ENCODE results near the gene TRIP12.
"Not testable (repeated sequence)": the region's sequence is repeated elsewhere in the genome, so short reads cannot be mapped to it uniquely, and the experiment has no call there.

TRIP12 gene

DNA sequence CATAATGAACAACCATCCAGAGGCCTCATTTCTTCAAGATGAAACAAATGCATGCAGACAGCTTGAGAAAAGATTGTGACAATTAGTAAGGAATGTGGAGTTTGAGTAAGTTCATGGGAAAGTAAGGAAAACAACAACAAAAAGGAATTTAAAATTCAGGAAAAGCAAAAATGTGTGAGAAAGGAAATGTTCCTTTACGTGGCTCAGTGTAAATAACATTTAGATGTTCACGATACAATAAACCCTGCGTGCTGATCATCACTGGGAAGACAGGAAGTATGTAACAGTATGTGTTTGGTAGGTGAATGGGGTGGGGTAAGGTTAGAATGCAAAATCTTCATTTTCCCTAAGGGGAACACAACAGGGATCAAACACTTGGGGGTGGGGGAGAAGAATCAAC, 72.7 kb downstream of the TRIP12 start:
- no peak overlapping the region for H3K4me3 ChIP-seq (ENCODE audit: low read depth, low read length)
- TF ChIP-seq, protein P1, sequence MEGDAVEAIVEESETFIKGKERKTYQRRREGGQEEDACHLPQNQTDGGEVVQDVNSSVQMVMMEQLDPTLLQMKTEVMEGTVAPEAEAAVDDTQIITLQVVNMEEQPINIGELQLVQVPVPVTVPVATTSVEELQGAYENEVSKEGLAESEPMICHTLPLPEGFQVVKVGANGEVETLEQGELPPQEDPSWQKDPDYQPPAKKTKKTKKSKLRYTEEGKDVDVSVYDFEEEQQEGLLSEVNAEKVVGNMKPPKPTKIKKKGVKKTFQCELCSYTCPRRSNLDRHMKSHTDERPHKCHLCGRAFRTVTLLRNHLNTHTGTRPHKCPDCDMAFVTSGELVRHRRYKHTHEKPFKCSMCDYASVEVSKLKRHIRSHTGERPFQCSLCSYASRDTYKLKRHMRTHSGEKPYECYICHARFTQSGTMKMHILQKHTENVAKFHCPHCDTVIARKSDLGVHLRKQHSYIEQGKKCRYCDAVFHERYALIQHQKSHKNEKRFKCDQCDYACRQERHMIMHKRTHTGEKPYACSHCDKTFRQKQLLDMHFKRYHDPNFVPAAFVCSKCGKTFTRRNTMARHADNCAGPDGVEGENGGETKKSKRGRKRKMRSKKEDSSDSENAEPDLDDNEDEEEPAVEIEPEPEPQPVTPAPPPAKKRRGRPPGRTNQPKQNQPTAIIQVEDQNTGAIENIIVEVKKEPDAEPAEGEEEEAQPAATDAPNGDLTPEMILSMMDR (IDR thresholded peaks at IDR 0.05; ENCODE audit: low read depth, low read length) = no peak

DNA sequence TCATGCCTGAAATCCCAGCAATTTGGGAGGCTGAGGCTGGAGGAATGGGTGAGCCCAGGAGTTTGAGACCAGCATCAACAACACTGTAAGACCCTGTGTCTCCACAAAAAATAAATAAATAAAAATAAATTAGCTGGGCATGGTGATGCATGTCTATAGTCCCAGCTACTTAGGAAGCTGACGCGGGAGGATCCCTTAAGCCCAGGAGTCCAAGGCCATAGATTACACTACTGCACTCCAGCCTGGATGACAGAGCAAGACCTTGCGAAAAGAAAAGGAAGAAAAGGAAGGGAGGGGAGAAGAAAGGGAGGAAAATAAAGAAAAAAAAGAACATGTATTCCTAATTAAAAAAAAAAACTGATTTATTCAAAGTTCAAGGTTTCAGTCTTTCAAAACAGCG, 78.2 kb downstream of the TRIP12 start:
- TF ChIP-seq, protein P1 (IDR thresholded peaks at IDR 0.05; ENCODE audit: low read depth, low read length) = no peak
- H3K4me3 ChIP-seq (ENCODE audit: low read depth, low read length) = no peak overlapping the region

DNA sequence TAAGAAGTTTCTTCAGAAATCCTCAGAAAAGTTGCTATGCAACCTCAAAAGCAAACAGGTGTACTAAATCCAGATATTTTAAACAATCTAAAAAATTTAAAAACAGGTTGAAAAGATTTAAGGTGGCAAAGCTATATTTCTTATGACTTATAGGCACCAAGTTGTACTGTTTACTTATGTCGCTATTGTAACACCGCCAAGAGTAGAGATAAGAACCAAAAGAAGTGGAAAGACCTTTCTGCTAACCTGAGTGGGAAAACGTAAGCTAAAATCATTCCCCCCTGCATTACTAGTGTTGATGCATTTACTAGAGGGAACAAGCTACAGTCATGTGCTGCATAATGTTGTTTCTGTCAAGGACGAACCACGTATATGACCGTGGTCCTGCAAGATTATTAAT, 83.1 kb downstream of the TRIP12 start:
- TF ChIP-seq, protein P1 (IDR thresholded peaks at IDR 0.05; ENCODE audit: low read depth, low read length) = no peak
- H3K4me3 ChIP-seq (ENCODE audit: low read depth, low read length) = no peak overlapping the region

DNA sequence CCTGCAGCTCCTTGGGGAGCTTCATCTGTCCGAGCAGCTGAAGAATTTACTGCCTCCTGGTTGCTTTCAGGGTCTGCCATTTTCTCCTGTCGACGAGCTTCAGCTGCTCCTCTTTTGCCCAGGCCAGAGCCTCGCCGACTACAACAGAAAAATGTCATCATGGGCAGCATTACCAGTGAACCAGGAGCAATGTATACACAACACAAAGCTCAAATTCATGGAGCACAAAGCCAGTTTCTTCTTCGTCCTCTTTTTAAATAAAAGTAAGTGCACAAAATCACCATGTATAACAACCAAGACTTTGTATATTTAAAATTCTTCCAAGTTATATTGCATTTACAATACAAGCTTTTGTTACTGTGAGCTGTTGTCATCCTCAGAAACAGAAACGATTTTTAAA, 85.0 kb downstream of the TRIP12 start:
- H3K4me3 ChIP-seq (ENCODE audit: low read depth, low read length) = no peak overlapping the region
- TF ChIP-seq, protein P1 (IDR thresholded peaks at IDR 0.05; ENCODE audit: low read depth, low read length) = no peak

DNA sequence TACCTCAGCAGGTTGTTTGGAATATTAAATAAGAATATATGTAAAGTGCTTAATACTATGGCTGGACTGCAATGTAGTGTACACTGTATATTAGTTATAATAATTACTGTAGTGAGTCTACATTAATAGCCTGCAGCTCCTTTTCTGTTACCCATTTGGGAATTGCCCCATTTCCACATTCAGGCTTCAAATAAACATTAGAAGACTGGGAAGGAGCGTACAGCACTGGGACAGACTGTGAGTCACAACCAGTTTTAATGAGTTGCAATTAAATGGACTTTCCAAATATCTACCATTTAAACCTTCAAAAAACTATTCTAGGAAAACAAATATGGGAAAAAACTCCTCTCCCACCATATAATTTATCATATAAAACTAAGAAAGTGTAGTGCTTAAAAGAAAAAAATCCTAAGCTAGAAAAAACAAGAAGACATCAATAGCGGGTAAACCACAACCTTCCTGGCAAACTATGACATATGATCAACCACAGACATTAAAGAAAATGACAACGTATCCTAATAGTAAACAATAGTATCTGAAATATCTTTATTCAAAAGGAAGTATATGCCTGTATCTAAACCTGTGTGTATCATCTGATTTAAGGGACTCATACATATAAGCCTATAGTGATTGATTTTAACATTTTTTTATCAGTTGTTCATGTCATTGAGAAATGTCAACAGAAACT, 86.1 kb downstream of the TRIP12 start:
- H3K4me3 ChIP-seq (ENCODE audit: low read depth, low read length) = no peak overlapping the region
- TF ChIP-seq, protein P1 (IDR thresholded peaks at IDR 0.05; ENCODE audit: low read depth, low read length) = no peak

DNA sequence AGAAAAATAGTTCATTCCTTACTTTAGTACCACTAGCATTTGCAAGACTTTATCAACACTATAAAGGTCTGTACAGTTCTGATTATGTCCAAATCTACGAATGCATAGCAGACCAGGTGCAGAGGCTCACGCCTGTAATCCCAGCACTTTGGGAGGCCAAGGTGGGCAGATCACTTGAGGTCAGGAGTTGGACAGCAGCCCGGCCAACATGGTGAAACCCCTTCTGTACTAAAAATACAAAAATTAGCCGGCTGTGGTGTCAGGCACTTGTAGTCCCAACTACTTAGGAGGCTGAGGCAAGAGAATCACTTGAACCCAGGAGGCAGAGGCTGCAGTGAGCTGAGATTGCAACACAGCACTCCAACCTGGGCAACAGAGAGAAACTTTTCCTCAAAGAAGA, 87.4 kb downstream of the TRIP12 start:
- not testable (repeated sequence) for H3K4me3 ChIP-seq (ENCODE audit: low read depth, low read length)

- no peak overlapping the region for H3K4me3 ChIP-seq (ENCODE audit: low read depth, low read length)
- TF ChIP-seq, protein P1 (IDR thresholded peaks at IDR 0.05; ENCODE audit: low read depth, low read length) = no peak
These were observed 89.3 kb downstream of the TRIP12 start for GRCh38 chr2:229832510-229832898.
